Endothelial cell of umbilical vein (primary cell): ENCODE results near the gene PIK3C2G. TPM values are rescaled to one million over a fixed set of nuclear protein-coding genes. Genes with fewer than 3 reads are reported as not detected.

ENCODE experiments used
- BruUV-seq: library from RNA; stranded (reverse); fragments of 400-500 nt; replicated peaks from 2 replicates; lab custom pipeline; 2021; lab: Mats Ljungman, UMichigan
- CTCF ChIA-PET: fragments of 300-600, 350-600 bp; sonication (Branson Sonifier 250); formaldehyde crosslinking; loops from one replicate; lab custom pipeline; 2021; ENCODE audit warnings: antibody characterized with exemption, inconsistent platforms; lab: Charles Lee
- POLR2A ChIA-PET: fragments of 300-600, 350-600 bp; sonication (Branson Sonifier 250); formaldehyde crosslinking; loops from one replicate; lab custom pipeline; 2021; ENCODE audit warnings: antibody characterized with exemption, inconsistent platforms; lab: Charles Lee
- DNase-seq: peaks from one replicate; pipeline ENCODE4 v3.0.0-alpha.2; 2011; ENCODE audit warnings: low read depth, low spot score
- FAIRE-seq: peaks from 2 replicates; lab custom pipeline; 2011; peaks lifted over from hg19 to GRCh38; lab: Jason Lieb, UNC
- H2AFZ ChIP-seq: 2 replicates; pipeline ENCODE4 v1.6.0; 2012; ENCODE audit warnings: low read depth, low read length, control low read depth, inconsistent platforms
- H3K27ac ChIP-seq: 2 replicates; pipeline ENCODE4 v1.5.1; 2011; ENCODE audit warnings: low read depth, mild to moderate bottlenecking, control low read depth, low read length, moderate library complexity; ENCODE audit not compliant: insufficient read depth
- H3K27me3 ChIP-seq, 2 experiments: 2 replicates each; pipeline versions ENCODE4 v1.6.0 to v1.6.1; 2011; ENCODE audit warnings: low read length in 2 of 2, mixed read lengths in 1 of 2; ENCODE audit not compliant: control insufficient read depth in 2 of 2, insufficient read depth in 2 of 2
- H3K36me3 ChIP-seq, 2 experiments: 2 replicates in 1 of 2; 3 replicates in 1 of 2; pipeline ENCODE4 v1.5.1; 2011; ENCODE audit warnings: low read length in 2 of 2, mild to moderate bottlenecking in 1 of 2, moderate library complexity in 1 of 2; ENCODE audit not compliant: control insufficient read depth in 2 of 2, insufficient read depth in 2 of 2; ENCODE audit errors: extremely low read depth in 1 of 2
- H3K4me1 ChIP-seq: 3 replicates; pipeline ENCODE4 v1.5.1; 2011; ENCODE audit warnings: mild to moderate bottlenecking, low read length; ENCODE audit not compliant: control insufficient read depth, insufficient read depth; ENCODE audit errors: extremely low read depth
- H3K4me2 ChIP-seq: 2 replicates; pipeline ENCODE4 v1.6.1; 2011; ENCODE audit warnings: low read length, control low read depth, mixed read lengths; ENCODE audit not compliant: insufficient read depth
- H3K4me3 ChIP-seq, 3 experiments: fragments of 200-600 bp in 1 of 3; sonication (generic), shearing (Covaris generic) in 1 of 3; replicated peaks in 1 of 3; 2 replicates each; pipeline ENCODE4 v1.5.1; 2011 to 2016; ENCODE audit warnings: control low read depth in 3 of 3, low read length in 3 of 3, mild to moderate bottlenecking in 2 of 3, inconsistent platforms in 1 of 3, low read depth in 1 of 3, moderate library complexity in 1 of 3; ENCODE audit not compliant: insufficient read depth in 1 of 3
- H3K79me2 ChIP-seq: 2 replicates; pipeline ENCODE4 v1.6.0; 2012; ENCODE audit warnings: low read length, inconsistent platforms; ENCODE audit not compliant: control insufficient read depth, insufficient read depth
- H3K9ac ChIP-seq: replicated peaks from 2 replicates; pipeline ENCODE3; 2011; ENCODE audit warnings: low read length, control low read depth; ENCODE audit not compliant: insufficient read depth; ENCODE audit errors: extremely low read depth
- H3K9me1 ChIP-seq: replicated peaks from 3 replicates; pipeline ENCODE4 v1.6.0; 2011; ENCODE audit warnings: mild to moderate bottlenecking, low read length; ENCODE audit not compliant: control insufficient read depth, insufficient read depth; ENCODE audit errors: extremely low read depth
- H3K9me3 ChIP-seq: replicated peaks from 2 replicates; pipeline ENCODE4 v1.5.1; 2012; ENCODE audit warnings: low read length, inconsistent platforms; ENCODE audit not compliant: control insufficient read depth, insufficient read depth
- H4K20me1 ChIP-seq: replicated peaks from 2 replicates; pipeline ENCODE3; 2011; ENCODE audit warnings: mild to moderate bottlenecking, low read length; ENCODE audit not compliant: control insufficient read depth, insufficient read depth; ENCODE audit errors: extremely low read depth
- EZH2 ChIP-seq: IDR thresholded peaks from 2 replicates; pipeline ENCODE4 v1.6.1; 2012; ENCODE audit warnings: borderline replicate concordance, low read depth, mild to moderate bottlenecking, moderate library complexity, low read length, inconsistent platforms; ENCODE audit not compliant: severe bottlenecking
- FOS ChIP-seq: IDR thresholded peaks from 2 replicates; pipeline ENCODE4 v1.6.1; 2011; ENCODE audit warnings: mild to moderate bottlenecking, low read length, moderate library complexity, borderline replicate concordance; ENCODE audit not compliant: insufficient read depth
- GATA2 ChIP-seq: IDR thresholded peaks from 2 replicates; pipeline ENCODE4 v1.7.0; 2011; ENCODE audit warnings: low read depth, mild to moderate bottlenecking, moderate library complexity, mixed read lengths, low read length; ENCODE audit not compliant: insufficient read length, insufficient read depth
- JUN ChIP-seq: IDR thresholded peaks from 2 replicates; pipeline ENCODE4 v1.6.1; 2011; ENCODE audit warnings: borderline replicate concordance, low read depth; ENCODE audit not compliant: insufficient read length, insufficient read depth
- MYC ChIP-seq: IDR thresholded peaks from one replicate; pipeline ENCODE4 v1.6.1; 2011; ENCODE audit warnings: mild to moderate bottlenecking, low read depth, low read length
- POLR2A ChIP-seq: IDR thresholded peaks from 2 replicates; pipeline ENCODE4 v1.6.1; 2012; ENCODE audit warnings: low read depth, mild to moderate bottlenecking, control low read depth, low read length
- POLR2AphosphoS5 ChIP-seq: IDR thresholded peaks from 2 replicates; pipeline ENCODE4 v1.6.1; 2012; ENCODE audit warnings: low read depth, mild to moderate bottlenecking, control low read depth, low read length, moderate library complexity; ENCODE audit not compliant: insufficient read depth
- dilution Hi-C: fragments of 300-500 bp; cut with MboI; formaldehyde crosslinking; loops from one replicate; pipeline ENCODE4 v1.15.0; 2019; ENCODE audit warnings: low sequenced_read_pairs; ENCODE audit not compliant: extremely low pct_ligation_motif_present
- intact Hi-C: fragments of 100-400 bp; cut with micrococcal nuclease; formaldehyde crosslinking; loops from one replicate; pipeline ENCODE4 v1.10.0; 2022
- polyA plus RNA-seq, 4 experiments: library from polyadenylated mRNA; depleted of rRNA in 3 of 4; stranded (reverse) in 3 of 4; unstranded in 1 of 4; fragments of >200 nt; gene quantifications; 2 replicates each; pipeline versions ENCODE4 v1.2.1 to v1.2.3, GENCODE V29; 2011 to 2012; ENCODE audit warnings: missing spikeins in 1 of 4
- total RNA-seq: library from RNA; stranded (reverse); gene quantifications from 2 replicates; pipeline ENCODE4 v1.2.3, GENCODE V29; 2021
- TF ChIP-seq, protein P1 (sequence below): IDR thresholded peaks from 2 replicates; pipeline ENCODE4 v1.6.1; 2011; ENCODE audit not compliant: insufficient read depth, insufficient read length
- TF ChIP-seq, protein P2 (sequence below), 2 donors: IDR thresholded peaks; 1 replicate in 1 of 2; 2 replicates in 1 of 2; pipeline ENCODE4 v1.5.1; 2011; ENCODE audit warnings: low read length in 2 of 2, mild to moderate bottlenecking in 2 of 2, moderate library complexity in 2 of 2, control low read depth in 1 of 2, inconsistent platforms in 1 of 2, low read depth in 1 of 2; ENCODE audit not compliant: insufficient read depth in 1 of 2; ENCODE audit errors: extremely low read depth in 1 of 2

Gene PIK3C2G
- total and polyA plus RNA-seq, 2 donors (not counting 3 experiments of a cell fraction or from before 2014, with no cell fraction given): not detected

DNA sequence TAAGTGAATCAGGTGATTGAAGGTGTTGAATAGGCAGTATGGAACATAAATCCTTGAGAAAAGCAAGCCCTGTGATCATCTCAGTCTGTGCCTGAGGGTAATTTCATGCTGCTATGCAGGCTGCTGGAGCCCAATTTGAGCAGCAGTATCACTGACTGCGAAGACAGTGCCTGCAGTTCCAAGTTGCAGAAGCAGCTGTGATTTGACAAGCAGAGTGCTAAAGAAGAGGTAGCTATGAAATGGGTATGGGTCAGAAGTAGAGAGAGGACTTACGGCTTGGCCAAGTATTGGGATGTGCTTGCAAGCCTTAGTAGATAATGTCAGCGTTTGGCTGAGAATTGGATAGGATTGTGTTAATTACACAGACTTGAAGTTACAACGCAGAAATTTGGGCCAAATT lies 22.5 kb downstream of the PIK3C2G start:
- no peak for TF ChIP-seq POLR2AphosphoS5
- TF ChIP-seq EZH2: no peak
- TF ChIP-seq, protein P1, sequence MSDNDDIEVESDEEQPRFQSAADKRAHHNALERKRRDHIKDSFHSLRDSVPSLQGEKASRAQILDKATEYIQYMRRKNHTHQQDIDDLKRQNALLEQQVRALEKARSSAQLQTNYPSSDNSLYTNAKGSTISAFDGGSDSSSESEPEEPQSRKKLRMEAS: no peak
- H3K9me3 ChIP-seq: no peaks in the 10 kb centered on the region
- H3K9me1 ChIP-seq: no peaks in the 10 kb centered on the region
- no peak overlapping the region for H3K9ac ChIP-seq
- H3K4me2 ChIP-seq: no peak overlapping the region
- DNase-seq (no peak), FAIRE-seq (no peak)
- H2AFZ ChIP-seq: no peak overlapping the region
- POLR2A ChIA-PET: no interaction called here
- H3K79me2 ChIP-seq: no peaks in the 10 kb centered on the region
- H4K20me1 ChIP-seq: no peaks in the 10 kb centered on the region
- intact Hi-C loops: no loop called here
- dilution Hi-C loops: no loop called here
- CTCF ChIA-PET: no interaction called here
- H3K36me3 ChIP-seq: no peaks in the 10 kb centered on the region
- no peak overlapping the region for H3K4me3 ChIP-seq
- no peaks in the 10 kb centered on the region for H3K27me3 ChIP-seq
- BruUV-seq: no TSS peak
- H3K4me1 ChIP-seq: no peaks in the 10 kb centered on the region
- H3K27ac ChIP-seq: no peak overlapping the region

DNA sequence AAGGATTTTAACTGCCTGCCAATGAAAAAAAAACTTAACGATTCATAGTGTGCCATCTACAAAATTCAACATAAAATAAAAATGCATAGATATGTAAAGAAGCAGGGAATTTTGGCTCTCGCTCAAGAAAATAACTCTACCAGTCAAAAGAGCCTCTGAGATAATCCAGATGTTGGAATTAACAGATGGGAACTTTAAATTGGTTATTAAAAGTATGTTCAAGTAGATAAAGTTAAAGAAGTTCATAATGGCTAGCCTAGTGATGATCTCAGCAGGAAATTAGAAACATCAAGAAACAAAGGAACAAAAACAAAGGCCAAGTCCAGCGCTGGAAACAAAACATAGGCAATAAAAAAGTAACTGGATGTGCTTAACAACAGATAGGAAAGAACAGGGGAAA lies 23.1 kb downstream of the PIK3C2G start:
- POLR2A ChIA-PET: no interaction called here
- dilution Hi-C loops (no loop called here), intact Hi-C loops (no loop called here)
- Histone ChIP-seq H3K9ac (no peak overlapping the region), H3K79me2 (no peaks in the 10 kb centered on the region), H3K4me3 (no peak overlapping the region), H4K20me1 (no peaks in the 10 kb centered on the region), H3K27ac (no peak overlapping the region), H2AFZ (no peak overlapping the region), H3K9me1 (no peaks in the 10 kb centered on the region), H3K4me1 (no peaks in the 10 kb centered on the region), H3K4me2 (no peak overlapping the region), H3K9me3 (no peaks in the 10 kb centered on the region), H3K36me3 (no peaks in the 10 kb centered on the region), H3K27me3 (no peaks in the 10 kb centered on the region)
- no TSS peak for BruUV-seq
- CTCF ChIA-PET: no interaction called here
- DNase-seq: peak; percentile 23
- FAIRE-seq: no peak
- TF ChIP-seq, protein P2, sequence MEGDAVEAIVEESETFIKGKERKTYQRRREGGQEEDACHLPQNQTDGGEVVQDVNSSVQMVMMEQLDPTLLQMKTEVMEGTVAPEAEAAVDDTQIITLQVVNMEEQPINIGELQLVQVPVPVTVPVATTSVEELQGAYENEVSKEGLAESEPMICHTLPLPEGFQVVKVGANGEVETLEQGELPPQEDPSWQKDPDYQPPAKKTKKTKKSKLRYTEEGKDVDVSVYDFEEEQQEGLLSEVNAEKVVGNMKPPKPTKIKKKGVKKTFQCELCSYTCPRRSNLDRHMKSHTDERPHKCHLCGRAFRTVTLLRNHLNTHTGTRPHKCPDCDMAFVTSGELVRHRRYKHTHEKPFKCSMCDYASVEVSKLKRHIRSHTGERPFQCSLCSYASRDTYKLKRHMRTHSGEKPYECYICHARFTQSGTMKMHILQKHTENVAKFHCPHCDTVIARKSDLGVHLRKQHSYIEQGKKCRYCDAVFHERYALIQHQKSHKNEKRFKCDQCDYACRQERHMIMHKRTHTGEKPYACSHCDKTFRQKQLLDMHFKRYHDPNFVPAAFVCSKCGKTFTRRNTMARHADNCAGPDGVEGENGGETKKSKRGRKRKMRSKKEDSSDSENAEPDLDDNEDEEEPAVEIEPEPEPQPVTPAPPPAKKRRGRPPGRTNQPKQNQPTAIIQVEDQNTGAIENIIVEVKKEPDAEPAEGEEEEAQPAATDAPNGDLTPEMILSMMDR (IDR thresholded peaks at IDR 0.05; ENCODE audit: extremely low read depth in 1 of 2, insufficient read depth in 1 of 2, low read depth in 1 of 2, low read length in 2 of 2): no peak
- TF ChIP-seq EZH2: no peak
- TF ChIP-seq JUN: no peak
- TF ChIP-seq POLR2AphosphoS5: no peak
- TF ChIP-seq POLR2A: no peak
- no peak for TF ChIP-seq MYC
- TF ChIP-seq, protein P1: no peak
- no peak for TF ChIP-seq FOS
- no peak for TF ChIP-seq GATA2
